HepG2 (cell line): ENCODE results near the gene SMCO4. TPM values are rescaled to one million over a fixed set of nuclear protein-coding genes. Genes with fewer than 3 reads are reported as not detected.

Source experiments
- ATAC-seq: fragments of 200-7000 bp; cut with Tn5 transposase; 3 replicates; pipeline ENCODE4 v1.9.1; 2020; ENCODE audit warnings: mild to moderate bottlenecking, moderate library complexity
- BruUV-seq: library from RNA; stranded (reverse); fragments of 400-500 nt; replicated peaks from 2 replicates; lab custom pipeline; 2021; lab: Mats Ljungman, UMichigan
- CTCF ChIA-PET: fragments of 300-600 bp; formaldehyde crosslinking; extraction: SDS; loops from one replicate; lab custom pipeline; 2021; ENCODE audit warnings: low total read pairs, inconsistent platforms, low intra/inter-chr PET ratio; lab: Yijun Ruan, JAX
- POLR2A ChIA-PET: fragments of 350-600 bp; sonication (Branson Sonifier 250); formaldehyde crosslinking; loops from one replicate; lab custom pipeline; 2020; ENCODE audit warnings: antibody characterized with exemption, inconsistent platforms; lab: Yijun Ruan, JAX
- DNase-seq: peaks from one replicate; pipeline ENCODE4 v3.0.0-alpha.2; 2015; ENCODE audit warnings: low spot score
- FAIRE-seq: peaks from 3 replicates; lab custom pipeline; 2011; peaks lifted over from hg19 to GRCh38; lab: Jason Lieb, UNC
- H2AFZ ChIP-seq: one replicate; pipeline ENCODE4 v1.6.1; 2011; ENCODE audit warnings: low read length, inconsistent platforms
- H3K27ac ChIP-seq: fragments of 300-600 bp; 3 replicates; pipeline ENCODE4 v1.8.0; 2011; ENCODE audit warnings: mixed run types, mild to moderate bottlenecking, mixed read lengths, low read length, inconsistent platforms; ENCODE audit not compliant: insufficient read depth; ENCODE audit errors: extremely low read length
- H3K27me3 ChIP-seq, 2 experiments: fragments of 200-600 bp in 1 of 2; 2 replicates in 1 of 2; 3 replicates in 1 of 2; pipeline versions ENCODE4 v1.6.0 to v1.8.0; 2011; ENCODE audit warnings: low read length in 2 of 2, mild to moderate bottlenecking in 2 of 2, moderate library complexity in 2 of 2, inconsistent platforms in 1 of 2; ENCODE audit not compliant: insufficient read depth in 2 of 2, control insufficient read depth in 1 of 2
- H3K36me3 ChIP-seq, 2 experiments: fragments of 200-600 bp in 1 of 2; replicated peaks in 1 of 2; 2 replicates in 1 of 2; 3 replicates in 1 of 2; pipeline versions ENCODE4 v1.5.1 to v1.8.0; 2011; ENCODE audit warnings: low read length in 2 of 2, inconsistent platforms in 1 of 2; ENCODE audit not compliant: insufficient read depth in 2 of 2, control insufficient read depth in 1 of 2
- H3K4me1 ChIP-seq: 2 replicates; pipeline ENCODE4 v1.5.1; 2012; ENCODE audit warnings: low read length, inconsistent platforms; ENCODE audit not compliant: insufficient read depth
- H3K4me2 ChIP-seq: 2 replicates; pipeline ENCODE4 v1.6.0; 2011; ENCODE audit warnings: low read depth, low read length, inconsistent platforms
- H3K4me3 ChIP-seq, 3 experiments: fragments of 200-600 bp in 1 of 3; sonication (generic), shearing (Covaris generic) in 1 of 3; replicated peaks in 1 of 3; 2 replicates each; pipeline ENCODE4 v1.5.1; 2011 to 2016; ENCODE audit warnings: low read length in 3 of 3, inconsistent platforms in 2 of 3, low read depth in 2 of 3, mild to moderate bottlenecking in 2 of 3, control low read depth in 1 of 3, mixed read lengths in 1 of 3; ENCODE audit not compliant: insufficient read depth in 1 of 3
- H3K79me2 ChIP-seq: one replicate; pipeline ENCODE4 v1.6.1; 2011; ENCODE audit warnings: low read length, inconsistent platforms; ENCODE audit not compliant: insufficient read depth
- H3K9ac ChIP-seq: 2 replicates; pipeline ENCODE4 v1.6.0; 2011; ENCODE audit warnings: mild to moderate bottlenecking, low read depth, low read length, inconsistent platforms; ENCODE audit not compliant: insufficient read depth
- H3K9me3 ChIP-seq: 2 replicates; pipeline ENCODE4 v1.5.1; 2012; ENCODE audit warnings: mild to moderate bottlenecking, low read length
- H4K20me1 ChIP-seq: 2 replicates; pipeline ENCODE4 v1.6.0; 2011; ENCODE audit warnings: inconsistent platforms, mild to moderate bottlenecking, low read length, moderate library complexity; ENCODE audit not compliant: insufficient read depth
- ZNF768 ChIP-seq: sonication (generic); formaldehyde crosslinking; IDR thresholded peaks from 2 replicates; pipeline ENCODE4 v1.4.0; 2020; ENCODE audit warnings: missing genetic modification reagents
- in situ Hi-C: cut with HindIII; loops from 2 replicates; pipeline ENCODE4 v1.10.0; 2017; ENCODE audit warnings: low pct_unique_long_range_greater_than_20kb; ENCODE audit not compliant: extremely low pct_ligation_motif_present
- intact Hi-C: fragments of 100-400 bp; cut with micrococcal nuclease; formaldehyde crosslinking; loops from one replicate; pipeline ENCODE4 v1.10.0; 2022; ENCODE audit not compliant: unreplicated experiment
- polyA plus RNA-seq, 8 experiments: library from polyadenylated mRNA; depleted of rRNA in 3 of 8; stranded (reverse) in 7 of 8; unstranded in 1 of 8; fragments of >200 nt; fragmentation: Illumina TruSeq in 4 of 8; extraction: Trizol in 4 of 8; gene quantifications; 2 replicates each; pipeline versions ENCODE4 v1.2.1 to v1.2.3, GENCODE V29; 2011 to 2016; ENCODE audit warnings: low read depth in 4 of 8, missing spikeins in 1 of 8, mixed read lengths in 1 of 8; ENCODE audit not compliant: insufficient read depth in 1 of 8
- total RNA-seq, 5 experiments: library from RNA; depleted of rRNA; stranded (reverse); fragments of >200 nt; fragmentation: Illumina TruSeq; extraction: Trizol; gene quantifications; 2 replicates each; pipeline ENCODE4 v1.2.3, GENCODE V29; 2016; ENCODE audit warnings: low read depth in 1 of 5
- TF ChIP-seq, protein P1 (sequence below): sonication (generic); formaldehyde crosslinking; IDR thresholded peaks from 2 replicates; pipeline ENCODE4 v1.4.0; 2020; ENCODE audit warnings: mild to moderate bottlenecking, missing genetic modification reagents
- TF ChIP-seq, protein P2 (sequence below): sonication (generic); formaldehyde crosslinking; IDR thresholded peaks from 2 replicates; pipeline ENCODE4 v1.4.0; 2020; ENCODE audit warnings: missing genetic modification reagents

The SMCO4 gene
- total and polyA plus RNA-seq, 2 of the 13 experiments (the other 11 are each of a cell fraction or from before 2014, with no cell fraction given): 10.6 to 28.5 TPM

DNA sequence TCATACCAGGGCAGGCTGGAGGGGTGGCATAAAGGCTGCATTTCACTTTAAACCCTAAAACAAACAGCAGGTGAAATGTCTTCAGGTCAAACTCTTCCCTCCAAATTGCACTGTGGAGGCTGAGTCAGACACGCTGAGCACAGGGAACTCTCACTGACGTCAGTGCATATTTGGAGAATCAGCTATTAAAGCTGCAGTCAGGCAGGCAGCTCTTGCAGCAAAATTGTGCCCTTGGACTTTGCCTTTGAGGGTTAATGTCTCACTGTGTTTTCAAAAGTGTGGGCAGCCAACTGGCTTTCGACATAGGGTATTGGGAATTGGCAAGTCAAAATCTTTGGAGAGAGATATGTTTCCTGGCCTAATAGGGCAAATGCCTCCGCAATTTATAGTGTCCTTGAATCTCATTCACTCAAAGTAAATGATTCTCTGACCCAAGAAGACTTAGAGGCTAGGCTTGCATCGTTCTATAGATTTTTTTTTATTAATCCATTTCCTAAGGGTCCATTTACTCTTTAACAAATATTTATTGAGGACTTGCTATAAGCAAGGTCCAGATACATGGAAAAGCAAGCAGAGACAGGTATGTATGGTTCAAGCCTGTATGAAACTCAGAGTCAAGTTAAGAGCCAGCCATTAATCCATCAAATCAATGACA lies 27.7 kb upstream of the SMCO4 start (continued):
- TF ChIP-seq, protein P1, sequence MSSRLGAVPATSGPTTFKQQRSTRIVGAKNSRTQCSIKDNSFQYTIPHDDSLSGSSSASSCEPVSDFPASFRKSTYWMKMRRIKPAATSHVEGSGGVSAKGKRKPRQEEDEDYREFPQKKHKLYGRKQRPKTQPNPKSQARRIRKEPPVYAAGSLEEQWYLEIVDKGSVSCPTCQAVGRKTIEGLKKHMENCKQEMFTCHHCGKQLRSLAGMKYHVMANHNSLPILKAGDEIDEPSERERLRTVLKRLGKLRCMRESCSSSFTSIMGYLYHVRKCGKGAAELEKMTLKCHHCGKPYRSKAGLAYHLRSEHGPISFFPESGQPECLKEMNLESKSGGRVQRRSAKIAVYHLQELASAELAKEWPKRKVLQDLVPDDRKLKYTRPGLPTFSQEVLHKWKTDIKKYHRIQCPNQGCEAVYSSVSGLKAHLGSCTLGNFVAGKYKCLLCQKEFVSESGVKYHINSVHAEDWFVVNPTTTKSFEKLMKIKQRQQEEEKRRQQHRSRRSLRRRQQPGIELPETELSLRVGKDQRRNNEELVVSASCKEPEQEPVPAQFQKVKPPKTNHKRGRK (CRISPR knock-in tag): no peak

DNA sequence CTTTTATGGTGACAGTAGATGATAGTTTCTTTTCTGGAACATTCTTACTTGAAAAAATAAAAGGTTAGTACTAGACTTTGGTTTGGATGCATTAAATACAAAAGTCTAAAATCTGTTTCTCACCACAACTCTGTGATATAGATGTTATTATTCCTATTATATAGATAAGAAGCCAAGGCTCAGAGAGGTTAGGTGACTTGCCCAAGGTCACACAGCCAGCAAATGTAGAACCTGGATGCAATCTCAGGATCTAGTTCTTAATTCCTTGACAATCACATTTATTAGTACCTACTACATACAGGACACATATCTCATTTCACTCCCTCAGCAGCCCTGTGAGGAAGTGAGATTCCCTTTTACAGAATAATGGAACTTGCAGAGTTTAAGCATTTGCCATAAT lies 26.3 kb upstream of the SMCO4 start:
- H3K4me2 ChIP-seq: no peak overlapping the region
- intact Hi-C loops: no loop called here

More for the DNA sequence above, 26.3 kb upstream of the SMCO4 start:
- H3K79me2 ChIP-seq: no peaks in the 10 kb centered on the region
- POLR2A ChIA-PET: no interaction called here
- H2AFZ ChIP-seq: no peak overlapping the region
- H3K9ac ChIP-seq: no peak overlapping the region
- no peaks in the 10 kb centered on the region for H3K9me3 ChIP-seq
- H3K4me3 ChIP-seq: no peak overlapping the region
- no peaks in the 10 kb centered on the region for H4K20me1 ChIP-seq
- CTCF ChIA-PET: no interaction called here
- BruUV-seq: no TSS peak
- no peak overlapping the region for H3K27ac ChIP-seq
- no peaks in the 10 kb centered on the region for H3K27me3 ChIP-seq
- no peaks in the 10 kb centered on the region for H3K36me3 ChIP-seq
- ATAC-seq (no peak), DNase-seq (no peak), FAIRE-seq (no peak)
- in situ Hi-C loops: no loop called here
- peaks cover 59% of the 10 kb centered on the region for H3K4me1 ChIP-seq
- TF ChIP-seq, protein P2, sequence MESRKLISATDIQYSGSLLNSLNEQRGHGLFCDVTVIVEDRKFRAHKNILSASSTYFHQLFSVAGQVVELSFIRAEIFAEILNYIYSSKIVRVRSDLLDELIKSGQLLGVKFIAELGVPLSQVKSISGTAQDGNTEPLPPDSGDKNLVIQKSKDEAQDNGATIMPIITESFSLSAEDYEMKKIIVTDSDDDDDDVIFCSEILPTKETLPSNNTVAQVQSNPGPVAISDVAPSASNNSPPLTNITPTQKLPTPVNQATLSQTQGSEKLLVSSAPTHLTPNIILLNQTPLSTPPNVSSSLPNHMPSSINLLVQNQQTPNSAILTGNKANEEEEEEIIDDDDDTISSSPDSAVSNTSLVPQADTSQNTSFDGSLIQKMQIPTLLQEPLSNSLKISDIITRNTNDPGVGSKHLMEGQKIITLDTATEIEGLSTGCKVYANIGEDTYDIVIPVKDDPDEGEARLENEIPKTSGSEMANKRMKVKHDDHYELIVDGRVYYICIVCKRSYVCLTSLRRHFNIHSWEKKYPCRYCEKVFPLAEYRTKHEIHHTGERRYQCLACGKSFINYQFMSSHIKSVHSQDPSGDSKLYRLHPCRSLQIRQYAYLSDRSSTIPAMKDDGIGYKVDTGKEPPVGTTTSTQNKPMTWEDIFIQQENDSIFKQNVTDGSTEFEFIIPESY: no peak
- peak; percentile 55; the same call in 1 of the 2 replicates for TF ChIP-seq ZNF768 (CRISPR knock-in tag)
